GM21825 (cell line): Measurements from ENCODE around the gene HHIPL2.
"Not testable (repeated sequence)": the region's sequence is repeated elsewhere in the genome, so short reads cannot be mapped to it uniquely, and the experiment has no call there.

Source experiments
- ATAC-seq: cut with Tn5 transposase; IDR thresholded peaks from one replicate; pipeline ENCODE4 v1.9.1; 2021; ENCODE audit warnings: mild to moderate bottlenecking, moderate library complexity; ENCODE audit not compliant: unreplicated experiment

HHIPL2 gene

GRCh38 chr1:222540598-222540995, 7.3 kb downstream of the HHIPL2 start:
- ATAC-seq: no peak

- ATAC-seq: no peak
Observed at GRCh38 chr1:222539951-222540597, 7.8 kb downstream of the HHIPL2 start.

- no peak for ATAC-seq
Observed at GRCh38 chr1:222535455-222535854, 12.4 kb downstream of the HHIPL2 start.

DNA sequence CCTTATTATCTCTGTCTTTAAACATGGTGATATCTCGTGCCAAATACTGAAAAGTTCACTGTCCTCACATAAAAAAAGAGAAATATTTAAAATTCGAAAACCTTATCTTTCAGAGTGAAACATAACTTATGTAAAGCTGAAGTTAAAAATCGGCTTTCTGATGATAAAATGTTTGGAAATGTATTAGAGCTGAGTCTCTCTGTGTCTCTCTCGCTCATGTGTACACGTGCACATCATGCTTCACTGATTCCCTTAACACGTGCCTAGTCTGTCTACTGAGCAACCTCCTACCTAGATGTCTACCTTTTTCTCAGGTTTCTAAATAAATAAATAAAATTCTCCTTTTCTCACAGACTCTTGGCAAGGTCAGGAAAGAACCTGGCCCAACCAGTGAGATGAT, 17.1 kb downstream of the HHIPL2 start:
- no peak for ATAC-seq

DNA sequence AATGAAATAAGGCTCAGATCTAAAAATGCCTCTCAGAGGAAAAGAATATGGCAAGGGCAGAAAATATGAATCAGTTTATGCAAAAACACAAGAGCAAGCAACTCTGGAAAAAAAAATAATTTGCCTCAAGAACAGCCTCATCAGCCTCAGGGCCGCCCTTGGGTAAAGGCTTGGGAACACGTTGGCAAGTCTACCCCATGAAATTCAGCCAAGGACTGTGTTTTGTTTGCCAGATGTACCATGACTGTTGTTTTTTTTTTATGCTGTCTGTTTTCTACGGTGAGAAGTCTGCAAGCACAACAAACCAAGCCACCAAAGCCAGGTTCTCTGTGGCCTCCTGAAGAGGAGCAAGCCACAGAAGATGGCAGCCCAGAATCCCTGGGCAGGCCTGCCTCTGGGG, 18.0 kb downstream of the HHIPL2 start:
- ATAC-seq: no peak

DNA sequence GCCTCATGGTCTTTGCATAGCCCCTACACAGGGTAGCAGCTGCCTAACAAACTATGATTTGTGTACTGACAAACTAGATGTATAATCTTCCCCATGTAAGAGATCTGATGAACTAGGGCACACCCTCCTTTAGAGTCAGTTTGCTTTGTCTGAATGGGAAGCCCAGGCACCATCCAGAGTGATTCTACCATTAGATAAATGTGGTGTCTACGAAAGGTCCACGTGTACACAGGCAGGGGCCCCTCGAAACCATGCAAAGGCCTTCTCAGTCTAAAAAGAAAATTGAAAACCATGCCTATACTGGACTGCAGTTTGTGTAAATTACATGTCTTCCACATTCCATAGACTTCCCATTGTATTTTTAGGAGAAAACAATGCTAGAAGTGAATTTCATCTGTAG, 18.7 kb downstream of the HHIPL2 start:
- no peak for ATAC-seq

- no peak for ATAC-seq
Observed at GRCh38 chr1:222525951-222526350, 22.0 kb downstream of the HHIPL2 start.

GRCh38 chr1:222523852-222524251, 24.1 kb downstream of the HHIPL2 start:
- ATAC-seq: no peak

GRCh38 chr1:222522105-222522915, 25.6 kb downstream of the HHIPL2 start:
- ATAC-seq: no peak

- ATAC-seq: no peak
Observed at GRCh38 chr1:222521299-222522104, 26.4 kb downstream of the HHIPL2 start.

DNA sequence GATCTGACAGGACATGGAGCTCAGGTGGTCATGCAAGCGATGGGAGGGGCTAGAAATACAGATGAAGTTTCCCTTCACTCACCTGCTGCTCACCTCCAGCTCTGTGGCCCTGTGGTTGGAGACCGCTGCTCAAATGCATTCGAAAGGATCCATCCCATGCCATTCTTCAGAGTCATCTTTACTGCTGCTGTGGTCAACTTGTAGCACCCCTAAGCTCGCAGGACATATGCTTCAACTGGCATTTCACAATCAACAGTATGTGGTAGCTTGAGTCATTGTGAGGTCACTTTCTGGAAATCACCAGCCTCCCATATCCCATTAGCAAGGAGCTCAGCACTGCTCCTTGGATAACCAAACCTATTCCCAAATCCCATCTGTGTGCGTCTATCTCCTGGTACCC, 58.4 kb downstream of the HHIPL2 start:
- not testable (repeated sequence) for ATAC-seq

DNA sequence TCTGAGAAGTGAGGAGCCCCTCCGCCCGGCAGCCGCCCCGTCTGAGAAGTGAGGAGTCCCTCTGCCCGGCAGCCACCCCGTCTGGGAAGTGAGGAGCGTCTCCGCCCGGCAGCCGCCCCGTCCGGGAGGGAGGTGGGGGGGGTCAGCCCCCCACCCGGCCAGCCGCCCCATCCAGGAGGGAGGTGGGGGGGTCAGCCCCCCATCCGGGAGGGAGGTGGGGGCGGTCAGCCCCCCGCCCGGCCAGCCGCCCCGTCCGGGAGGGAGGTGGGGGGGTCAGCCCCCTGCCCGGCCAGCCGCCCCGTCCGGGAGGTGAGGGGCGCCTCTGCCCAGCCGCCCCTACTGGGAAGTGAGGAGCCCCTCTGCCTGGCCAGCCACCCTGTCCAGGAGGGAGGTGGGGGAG, 60.1 kb downstream of the HHIPL2 start:
- not testable (repeated sequence) for ATAC-seq

DNA sequence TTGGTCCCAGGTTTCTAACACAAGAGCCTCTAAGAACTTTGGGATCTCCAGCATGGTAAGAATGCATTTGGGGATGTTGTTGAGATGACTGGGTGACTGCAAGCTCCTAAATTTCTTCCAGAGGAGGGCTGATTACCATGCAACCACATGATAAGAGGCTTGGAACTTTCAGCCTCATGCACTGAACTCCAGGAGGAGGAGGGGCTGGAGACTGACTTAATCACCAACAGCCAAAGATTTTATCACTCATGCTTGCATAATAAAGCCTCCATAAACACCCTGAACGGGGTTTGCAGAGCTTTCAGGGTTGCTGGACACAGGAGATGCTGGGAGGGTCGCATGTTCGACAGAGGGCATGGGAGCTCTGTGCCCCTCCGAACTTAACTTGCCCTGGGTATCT, 63.9 kb downstream of the HHIPL2 start:
- ATAC-seq: not testable (repeated sequence)

DNA sequence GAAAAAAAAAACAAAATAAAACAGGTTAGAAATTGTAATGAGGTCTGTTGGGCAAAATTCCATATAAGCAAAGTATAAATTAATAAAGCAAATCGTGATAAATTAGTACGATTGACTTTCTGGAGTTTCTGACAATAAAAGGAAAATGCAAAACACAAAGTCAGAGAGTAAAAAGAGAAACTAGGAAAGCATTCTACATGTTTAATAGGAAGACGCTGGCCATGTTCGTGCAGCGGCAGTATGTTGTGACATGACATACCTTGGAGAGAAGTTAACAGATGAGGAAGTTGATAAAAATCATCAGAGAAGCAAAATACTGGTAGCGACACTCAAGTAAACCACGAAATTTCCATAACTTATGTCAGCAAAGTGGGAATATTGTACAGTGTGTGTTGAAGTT, 68.3 kb downstream of the HHIPL2 start:
- ATAC-seq: not testable (repeated sequence)

DNA sequence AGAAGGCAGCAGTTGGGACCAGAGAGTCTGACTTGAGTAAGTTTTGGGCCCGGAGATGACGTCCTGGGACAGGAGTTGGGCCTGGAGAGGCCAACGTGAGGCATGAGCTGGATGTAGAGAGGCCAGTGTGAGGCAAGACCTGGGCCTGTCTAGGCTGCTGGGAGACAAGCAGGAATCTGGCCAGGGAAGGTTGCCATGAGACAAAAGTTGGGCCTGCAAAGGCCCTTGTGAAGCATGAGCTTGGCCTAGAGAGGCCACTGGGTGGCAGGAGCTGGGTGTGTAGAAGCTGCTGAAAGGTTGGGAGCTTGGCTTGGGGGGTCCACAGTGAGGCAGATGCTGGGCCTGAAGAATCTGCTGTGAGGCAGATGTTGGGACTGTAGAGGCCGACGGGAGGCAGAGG, 71.5 kb downstream of the HHIPL2 start:
- ATAC-seq: not testable (repeated sequence)

GRCh38 chr1:222473717-222474116, 74.2 kb downstream of the HHIPL2 start:
- not testable (repeated sequence) for ATAC-seq

DNA sequence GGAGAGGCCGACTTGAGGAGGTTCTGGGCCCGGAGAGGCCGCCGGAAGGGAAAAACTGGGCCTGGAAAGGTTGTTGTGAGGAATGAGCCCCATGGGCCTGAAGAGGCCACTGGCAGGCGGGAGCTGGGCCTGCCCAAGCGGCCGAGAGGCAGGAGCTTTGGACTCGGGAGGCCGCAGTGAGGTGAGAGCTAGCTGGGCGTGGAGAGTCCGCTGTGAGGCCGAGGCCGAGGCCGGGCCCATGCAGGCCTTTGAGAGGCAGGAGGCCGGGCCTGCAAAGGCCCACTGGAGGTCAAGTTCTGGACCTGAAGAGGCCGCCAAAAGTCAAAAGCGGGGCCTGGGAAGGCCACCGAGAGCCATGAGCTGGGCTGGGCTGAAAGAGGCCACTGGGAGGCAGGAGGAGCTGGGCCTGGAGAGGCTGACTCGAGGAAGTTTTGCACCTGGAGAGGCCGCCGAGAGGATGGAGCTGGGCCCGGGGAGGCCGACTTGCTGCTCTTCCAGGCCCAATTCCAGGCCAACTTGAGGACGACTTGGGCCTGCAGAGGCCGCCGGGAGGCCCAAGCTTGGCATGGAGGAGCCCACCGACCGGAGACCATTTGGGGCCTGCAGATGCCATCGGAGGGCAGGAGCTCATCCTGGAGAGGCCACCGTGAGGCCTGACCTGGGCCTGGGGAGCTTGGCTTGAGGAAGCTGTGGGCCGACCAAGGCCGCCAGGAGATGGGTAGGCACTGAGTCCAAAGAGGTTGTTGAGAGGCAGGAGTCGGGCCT, 74.9 kb downstream of the HHIPL2 start:
- not testable (repeated sequence) for ATAC-seq
